Thyroid gland (tissue), 4 donors: ENCODE data around the gene WDFY1.

Experiments used
- CTCF ChIP-seq, 6 experiments: fragments of 200-600 bp in 3 of 6; fragments of 450-650 bp in 3 of 6; sonication (generic) in 3 of 6; IDR thresholded peaks; one replicate each; pipeline ENCODE4 v1.5.1; 2016 to 2019; ENCODE audit warnings: antibody characterized with exemption in 6 of 6, mild to moderate bottlenecking in 2 of 6, inconsistent platforms in 1 of 6, moderate library complexity in 1 of 6
- POLR2A ChIP-seq, 2 donors: fragments of 450-650 bp; IDR thresholded peaks; one replicate each; pipeline ENCODE4 v1.6.1; 2017; ENCODE audit warnings: antibody characterized with exemption in 2 of 2, mild to moderate bottlenecking in 2 of 2, moderate library complexity in 1 of 2

GRCh38 chr2:223896833-223897311, 48.3 kb downstream of the WDFY1 start:
- no peak for TF ChIP-seq POLR2A (IDR thresholded peaks at IDR 0.05)
- no peak for TF ChIP-seq CTCF (IDR thresholded peaks at IDR 0.05)
